H1 (cell line): ENCODE measurements around the gene SIGLEC10. TPM values are rescaled to one million over a fixed set of nuclear protein-coding genes. Genes with fewer than 3 reads are reported as not detected.

ENCODE experiments used
- CTCF ChIA-PET: fragments of 300-600 bp; sonication (Branson Sonifier 250); formaldehyde crosslinking; loops from one replicate; lab custom pipeline; 2021; ENCODE audit not compliant: partially characterized antibody; lab: Charles Lee
- POLR2A ChIA-PET: fragments of 300-600 bp; sonication (Branson Sonifier 250); formaldehyde crosslinking; loops from one replicate; lab custom pipeline; 2021; ENCODE audit warnings: inconsistent platforms; ENCODE audit not compliant: partially characterized antibody; lab: Charles Lee
- DNase-seq, 2 experiments: peaks; one replicate each; pipeline versions ENCODE4 v3.0.0 to v3.0.0-alpha.2; 2010 to 2022; ENCODE audit warnings: low spot score in 2 of 2, low read depth in 1 of 2, mixed read lengths in 1 of 2
- FAIRE-seq: peaks from 2 replicates; lab custom pipeline; 2011; peaks lifted over from hg19 to GRCh38; lab: Jason Lieb, UNC
- H2AFZ ChIP-seq: 2 replicates; pipeline ENCODE4 v1.8.1; 2012; ENCODE audit warnings: low read length, inconsistent platforms
- H2AK5ac ChIP-seq: 2 replicates; pipeline ENCODE4 v1.6.1; 2013; ENCODE audit warnings: low read depth, low read length
- H2BK120ac ChIP-seq: replicated peaks from 2 replicates; pipeline ENCODE3; 2013; ENCODE audit warnings: low read depth, low read length, inconsistent platforms
- H2BK12ac ChIP-seq: 2 replicates; pipeline ENCODE4 v1.6.1; 2013; ENCODE audit warnings: low read depth, low read length
- H2BK15ac ChIP-seq: 2 replicates; pipeline ENCODE4 v1.6.1; 2013; ENCODE audit warnings: low read length
- H2BK20ac ChIP-seq: 2 replicates; pipeline ENCODE4 v1.6.1; 2013; ENCODE audit warnings: low read length
- H2BK5ac ChIP-seq: 2 replicates; pipeline ENCODE4 v1.6.1; 2013; ENCODE audit warnings: low read depth, low read length
- H3K14ac ChIP-seq: 2 replicates; pipeline ENCODE4 v1.6.1; 2013; ENCODE audit warnings: inconsistent platforms; ENCODE audit not compliant: insufficient read length
- H3K18ac ChIP-seq: 2 replicates; pipeline ENCODE4 v1.6.1; 2013; ENCODE audit warnings: low read length; ENCODE audit errors: extremely low read depth
- H3K23ac ChIP-seq: 2 replicates; pipeline ENCODE4 v1.6.1; 2013; ENCODE audit warnings: inconsistent platforms; ENCODE audit not compliant: insufficient read length
- H3K23me2 ChIP-seq: 2 replicates; pipeline ENCODE4 v1.6.1; 2013; ENCODE audit warnings: low read depth, low read length
- H3K27ac ChIP-seq: 2 replicates; pipeline ENCODE4 v1.6.1; 2011; ENCODE audit warnings: low read depth, low read length, inconsistent platforms
- H3K27me3 ChIP-seq, 4 experiments: replicated peaks in 1 of 4; 1 replicate in 1 of 4; 2 replicates in 3 of 4; pipeline versions ENCODE4 v1.6.1 to v1.8.1; 2011 to 2013; ENCODE audit warnings: low read length in 3 of 4, mild to moderate bottlenecking in 3 of 4, inconsistent platforms in 2 of 4, mixed read lengths in 2 of 4, moderate library complexity in 1 of 4; ENCODE audit not compliant: control insufficient read depth in 3 of 4, insufficient read depth in 3 of 4; ENCODE audit errors: extremely low read depth in 1 of 4
- H3K36me3 ChIP-seq, 4 experiments: 2 replicates each; pipeline versions ENCODE4 v1.6.1 to v1.8.1; 2011 to 2013; ENCODE audit warnings: mild to moderate bottlenecking in 4 of 4, low read length in 3 of 4, moderate library complexity in 2 of 4, control low read depth in 1 of 4, inconsistent platforms in 1 of 4; ENCODE audit not compliant: insufficient read depth in 4 of 4, control insufficient read depth in 2 of 4
- H3K4ac ChIP-seq: replicated peaks from 2 replicates; pipeline ENCODE3; 2013; ENCODE audit warnings: low read length, low read depth, mixed read lengths, inconsistent platforms; ENCODE audit not compliant: insufficient read length
- H3K4me1 ChIP-seq, 4 experiments: replicated peaks in 1 of 4; 1 replicate in 1 of 4; 2 replicates in 3 of 4; pipeline versions ENCODE4 v1.6.1 to v1.8.1; 2011 to 2013; ENCODE audit warnings: low read length in 3 of 4, inconsistent platforms in 2 of 4, mixed read lengths in 1 of 4; ENCODE audit not compliant: insufficient read depth in 4 of 4, control insufficient read depth in 3 of 4
- H3K4me2 ChIP-seq, 2 experiments: 2 replicates each; pipeline versions ENCODE4 v1.6.1 to v1.8.1; 2011 to 2013; ENCODE audit warnings: low read depth in 2 of 2, low read length in 2 of 2, control low read depth in 1 of 2, inconsistent platforms in 1 of 2, mild to moderate bottlenecking in 1 of 2; ENCODE audit not compliant: insufficient read depth in 1 of 2
- H3K4me3 ChIP-seq, 4 experiments: fragments of 200-600, 300-600 bp in 1 of 4; sonication (generic), shearing (Covaris generic), sonication (Bioruptor Twin) in 1 of 4; 2 replicates each; pipeline versions ENCODE4 v1.5.1 to v1.8.1; 2011 to 2016; ENCODE audit warnings: low read length in 4 of 4, low read depth in 3 of 4, control low read depth in 2 of 4, inconsistent platforms in 2 of 4, mild to moderate bottlenecking in 2 of 4, mixed read lengths in 1 of 4, moderate library complexity in 1 of 4; ENCODE audit not compliant: insufficient read depth in 2 of 4; ENCODE audit errors: extremely low read depth in 1 of 4
- H3K56ac ChIP-seq: replicated peaks from 2 replicates; pipeline ENCODE3; 2013; ENCODE audit warnings: low read depth, mild to moderate bottlenecking, mixed read lengths, low read length, inconsistent platforms; ENCODE audit not compliant: insufficient read length
- H3K79me1 ChIP-seq: 2 replicates; pipeline ENCODE4 v1.6.1; 2013; ENCODE audit warnings: low read depth, low read length, control low read depth
- H3K79me2 ChIP-seq, 2 experiments: 2 replicates each; pipeline versions ENCODE4 v1.6.1 to v1.8.1; 2012 to 2013; ENCODE audit warnings: low read length in 2 of 2, mild to moderate bottlenecking in 2 of 2, inconsistent platforms in 1 of 2; ENCODE audit not compliant: insufficient read depth in 2 of 2, control insufficient read depth in 1 of 2
- H3K9ac ChIP-seq, 4 experiments: replicated peaks in 1 of 4; 1 replicate in 1 of 4; 2 replicates in 3 of 4; pipeline versions ENCODE4 v1.6.1 to v1.8.1; 2011 to 2013; ENCODE audit warnings: low read depth in 3 of 4, low read length in 3 of 4, control low read depth in 2 of 4, mild to moderate bottlenecking in 2 of 4, moderate library complexity in 2 of 4, inconsistent platforms in 1 of 4; ENCODE audit errors: extremely low read depth in 1 of 4
- H3K9me3 ChIP-seq, 2 experiments: 2 replicates each; pipeline versions ENCODE4 v1.6.1 to v1.8.1; 2012 to 2013; ENCODE audit warnings: mild to moderate bottlenecking in 2 of 2, moderate library complexity in 2 of 2, control low read depth in 1 of 2, inconsistent platforms in 1 of 2, low read depth in 1 of 2, low read length in 1 of 2, mixed read lengths in 1 of 2; ENCODE audit not compliant: insufficient read depth in 2 of 2
- H4K20me1 ChIP-seq, 2 experiments: replicated peaks in 1 of 2; 2 replicates each; pipeline versions ENCODE3 to v1.8.1; 2011 to 2013; ENCODE audit warnings: inconsistent platforms in 2 of 2, low read length in 2 of 2, mild to moderate bottlenecking in 1 of 2; ENCODE audit not compliant: insufficient read depth in 2 of 2, control insufficient read depth in 1 of 2
- H4K5ac ChIP-seq: 2 replicates; pipeline ENCODE4 v1.6.1; 2013; ENCODE audit warnings: low read length, low read depth, mixed read lengths, inconsistent platforms; ENCODE audit not compliant: insufficient read length
- H4K8ac ChIP-seq: 2 replicates; pipeline ENCODE4 v1.8.0; 2013; ENCODE audit warnings: mild to moderate bottlenecking, moderate library complexity, low read length, inconsistent platforms; ENCODE audit not compliant: insufficient read depth; ENCODE audit errors: extremely low read depth
- H4K91ac ChIP-seq: replicated peaks from 2 replicates; pipeline ENCODE3; 2013; ENCODE audit warnings: low read length, mixed read lengths, inconsistent platforms; ENCODE audit not compliant: insufficient read length
- CEBPB ChIP-seq: IDR thresholded peaks from 2 replicates; pipeline ENCODE4 v1.6.1; 2012; ENCODE audit warnings: low read depth, low read length
- GABPA ChIP-seq: IDR thresholded peaks from 2 replicates; pipeline ENCODE4 v1.6.1; 2011; ENCODE audit warnings: mild to moderate bottlenecking, low read length, moderate library complexity, borderline replicate concordance; ENCODE audit not compliant: insufficient read depth
- HDAC6 ChIP-seq: IDR thresholded peaks from one replicate; pipeline ENCODE4 v1.7.1; 2012; ENCODE audit warnings: low read depth, mild to moderate bottlenecking, inconsistent platforms, low read length, moderate library complexity
- POLR2AphosphoS5 ChIP-seq: IDR thresholded peaks from 2 replicates; pipeline ENCODE4 v1.6.1; 2011; ENCODE audit warnings: low read depth, low read length
- POU5F1 ChIP-seq: IDR thresholded peaks from 2 replicates; pipeline ENCODE4 v1.6.1; 2011; ENCODE audit warnings: low read depth, mild to moderate bottlenecking, low read length, moderate library complexity
- SIX5 ChIP-seq: IDR thresholded peaks from 2 replicates; pipeline ENCODE4 v1.6.1; 2011; ENCODE audit warnings: mild to moderate bottlenecking, low read depth, low read length
- ZNF274 ChIP-seq: IDR thresholded peaks from 2 replicates; pipeline ENCODE4 v1.7.0; 2012; ENCODE audit warnings: low read length, borderline replicate concordance; ENCODE audit errors: extremely low read depth
- WGBS, 2 experiments: shearing (Covaris generic) in 1 of 2; methylation state at CpG; one replicate each; pipeline versions ENCODE4 v1.1.6 to v1.1.7; 2013 to 2015; ENCODE audit warnings: low lambda C conversion rate in 2 of 2, mixed read lengths in 2 of 2, inconsistent platforms in 1 of 2, low coverage in 1 of 2, missing lambda C conversion rate in 1 of 2; ENCODE audit not compliant: insufficient replicate concordance in 2 of 2, insufficient coverage in 1 of 2, insufficient read length in 1 of 2; ENCODE audit errors: extremely low coverage in 1 of 2, missing lambda C conversion rate in 1 of 2; 5-methylcytosine and 5-hydroxymethylcytosine counted together
- polyA plus RNA-seq, 7 experiments: library from polyadenylated mRNA; depleted of rRNA in 3 of 7; stranded (reverse) in 5 of 7; unstranded in 2 of 7; fragments of >200 nt in 5 of 7; fragments of 200-250 nt in 2 of 7; gene quantifications; 1 replicate in 5 of 7; 2 replicates in 1 of 7; 4 replicates in 1 of 7; pipeline versions ENCODE4 v1.2.1 to v1.2.3, GENCODE V29; 2011 to 2013; ENCODE audit warnings: missing spikeins in 2 of 7, mixed read lengths in 2 of 7
- total RNA-seq: library from RNA; stranded (reverse); fragmentation: NEBNext Ultra II Directional; extraction: Animal tissue kit (Norgen Biotek cat#: 25700); gene quantifications from 2 replicates; pipeline ENCODE4 v1.2.1, GENCODE V29; 2021

Gene SIGLEC10
- total and polyA plus RNA-seq, 2 of the 8 experiments (the other 6 are each of a cell fraction or from before 2014, with no cell fraction given) = 0.06 TPM; not detected in 1

- no peak overlapping the region for H3K9ac ChIP-seq
- no peaks in the 10 kb centered on the region for H4K20me1 ChIP-seq
- H3K18ac ChIP-seq = no peak overlapping the region
- CTCF ChIA-PET = no interaction called here
- H3K27me3 ChIP-seq = no peaks in the 10 kb centered on the region; a peak in 2 of 7 replicates
- no peaks in the 10 kb centered on the region for H3K36me3 ChIP-seq
- H3K23ac ChIP-seq = no peak overlapping the region
- POLR2A ChIA-PET = interaction anchor here (0.7 to 2.6 kb wide), 4 partner anchors 10 to 18 kb away, joined by 3 to 9 read pairs (median 5); partner anchors contain the start of gene C19orf84
- no peak for DNase-seq
- H3K79me1 ChIP-seq = no peaks in the 10 kb centered on the region
- no peak overlapping the region for H2AK5ac ChIP-seq
- no peaks in the 10 kb centered on the region for H3K79me2 ChIP-seq
- no peak overlapping the region for H2BK120ac ChIP-seq
- H3K23me2 ChIP-seq = peaks cover 4% of the 10 kb centered on the region; the same call in 1 of the 2 replicates
- no peak overlapping the region for H3K4ac ChIP-seq
- no peak overlapping the region for H4K8ac ChIP-seq
- no peak overlapping the region for H2BK5ac ChIP-seq
- no peak overlapping the region for H3K27ac ChIP-seq
- H3K9me3 ChIP-seq = peaks cover 7 to 14% of the 10 kb centered on the region in 2 experiments
- no peak overlapping the region for H3K4me3 ChIP-seq
- H2BK20ac ChIP-seq = no peak overlapping the region
- H2AFZ ChIP-seq = no peak overlapping the region
- H3K56ac ChIP-seq = no peak overlapping the region
- no peaks in the 10 kb centered on the region for H3K4me1 ChIP-seq
- 87% methylated on average over 2 of the region's 2 CpGs; no CpG with 5 or more reads in 1 of the 2 experiments for WGBS, 2 experiments
- no peak overlapping the region for H4K91ac ChIP-seq
- no peak for TF ChIP-seq ZNF274
- TF ChIP-seq POLR2AphosphoS5 = no peak
- no peak for TF ChIP-seq HDAC6
- TF ChIP-seq GABPA = no peak
- TF ChIP-seq CEBPB = no peak
- TF ChIP-seq POU5F1 = no peak
- TF ChIP-seq SIX5 = no peak
- H2BK12ac ChIP-seq = no peak overlapping the region
- no peak overlapping the region for H2BK15ac ChIP-seq
- H3K14ac ChIP-seq = no peak overlapping the region
- H3K4me2 ChIP-seq = no peak overlapping the region
- FAIRE-seq = no peak
- no peak overlapping the region for H4K5ac ChIP-seq
These were observed 40.0 kb downstream of the SIGLEC10 start for GRCh38 chr19:51377422-51377821.
